PC-3 (cell line): ENCODE results near the gene EBP. TPM values are rescaled to one million over a fixed set of nuclear protein-coding genes. Genes with fewer than 3 reads are reported as not detected.

Experiments
- ATAC-seq: fragments of 200-7000 bp; cut with Tn5 transposase; 2 replicates; pipeline ENCODE4 v1.9.1; 2020; ENCODE audit warnings: mild to moderate bottlenecking, moderate library complexity
- BruUV-seq: library from RNA; stranded (reverse); fragments of 400-500 nt; replicated peaks from 2 replicates; lab custom pipeline; 2021; lab: Mats Ljungman, UMichigan
- CTCF ChIA-PET: fragments of 300-600 bp; sonication (Branson Sonifier 250); formaldehyde crosslinking; loops from one replicate; lab custom pipeline; 2022; ENCODE audit warnings: antibody characterized with exemption; lab: Charles Lee
- POLR2A ChIA-PET: fragments of 300-600 bp; sonication (Branson Sonifier 250); formaldehyde crosslinking; loops from one replicate; lab custom pipeline; 2022; ENCODE audit warnings: antibody characterized with exemption; ENCODE audit not compliant: unreplicated experiment; lab: Charles Lee
- DNase-seq: peaks from one replicate; pipeline ENCODE4 v3.0.0-alpha.2; 2015
- H2AFZ ChIP-seq: fragments of 300-600 bp; sonication (generic); 2 replicates; pipeline ENCODE4 v1.6.0; 2016; ENCODE audit warnings: antibody characterized with exemption, low read length
- H3F3A ChIP-seq: fragments of 300-600 bp; sonication (generic); one replicate; pipeline ENCODE4 v1.6.0; 2017; ENCODE audit warnings: antibody characterized with exemption, low read length, control low read depth, mild to moderate bottlenecking; ENCODE audit not compliant: unreplicated experiment
- H3K27ac ChIP-seq: fragments of 300-600 bp; sonication (generic); 2 replicates; pipeline ENCODE4 v1.5.1; 2016; ENCODE audit warnings: mild to moderate bottlenecking, low read length
- H3K27me3 ChIP-seq: fragments of 300-600 bp; sonication (generic); 2 replicates; pipeline ENCODE4 v1.6.1; 2016; ENCODE audit warnings: low read length, mixed read lengths
- H3K36me3 ChIP-seq: fragments of 300-600 bp; sonication (generic); 2 replicates; pipeline ENCODE4 v1.6.1; 2016; ENCODE audit warnings: low read depth, mixed run types, low read length, mixed read lengths
- H3K4me1 ChIP-seq: fragments of 300-600 bp; sonication (generic); 2 replicates; pipeline ENCODE4 v1.5.1; 2016; ENCODE audit warnings: low read length; ENCODE audit not compliant: insufficient read depth
- H3K4me2 ChIP-seq: fragments of 300-600 bp; sonication (generic); 2 replicates; pipeline ENCODE4 v1.6.0; 2016; ENCODE audit warnings: low read length
- H3K4me3 ChIP-seq: fragments of 300-600 bp; sonication (generic); 2 replicates; pipeline ENCODE4 v1.5.1; 2016; ENCODE audit warnings: mild to moderate bottlenecking, low read length, mixed read lengths
- H3K79me2 ChIP-seq: fragments of 300-600 bp; sonication (generic); 2 replicates; pipeline ENCODE4 v1.6.1; 2017; ENCODE audit warnings: low read length, mixed read lengths
- H3K9ac ChIP-seq: fragments of 300-600 bp; sonication (generic); 2 replicates; pipeline ENCODE4 v1.6.0; 2016; ENCODE audit warnings: mild to moderate bottlenecking, low read length
- H3K9me2 ChIP-seq: fragments of 300-600 bp; sonication (generic); replicated peaks from 2 replicates; pipeline ENCODE4 v1.6.1; 2016; ENCODE audit warnings: mixed run types, low read length, mixed read lengths
- H3K9me3 ChIP-seq: fragments of 300-600 bp; sonication (generic); 2 replicates; pipeline ENCODE4 v1.6.1; 2016; ENCODE audit warnings: low read length, mixed read lengths
- H4K20me1 ChIP-seq: fragments of 300-600 bp; sonication (generic); 2 replicates; pipeline ENCODE4 v1.6.1; 2016; ENCODE audit warnings: low read length, mixed read lengths
- EZH2 ChIP-seq: fragments of 300-600 bp; sonication (generic); IDR thresholded peaks from one replicate; pipeline ENCODE4 v1.6.1; 2017; ENCODE audit warnings: antibody characterized with exemption, mild to moderate bottlenecking, low read length; ENCODE audit not compliant: unreplicated experiment
- EZH2phosphoT487 ChIP-seq: fragments of 300-600 bp; sonication (generic); IDR thresholded peaks from 2 replicates; pipeline ENCODE4 v1.6.1; 2018; ENCODE audit warnings: mild to moderate bottlenecking, antibody characterized with exemption, low read length, borderline replicate concordance
- intact Hi-C: fragments of 100-400 bp; cut with micrococcal nuclease; formaldehyde crosslinking; loops from 2 replicates; pipeline ENCODE4 v1.9.0; 2023
- total RNA-seq: library from RNA; depleted of rRNA; stranded (reverse); fragments of >200 nt; gene quantifications from 2 replicates; pipeline ENCODE4 v1.2.3, GENCODE V29; 2014
- TF ChIP-seq, protein P1 (sequence below): fragments of 300-600 bp; sonication (generic); conservative IDR thresholded peaks from 2 replicates; pipeline ENCODE4 v1.5.1; 2017; ENCODE audit warnings: antibody characterized with exemption, low read depth, mild to moderate bottlenecking, low read length

Gene EBP
- total RNA-seq, 1 experiment from 2014 or later, result 307 TPM

- Histone ChIP-seq H3K9me2 (no peaks in the 10 kb centered on the region), H3K4me3 (no peak overlapping the region), H3K27ac (no peak overlapping the region), H4K20me1 (no peaks in the 10 kb centered on the region), H2AFZ (no peak overlapping the region), H3F3A (no peaks in the 10 kb centered on the region), H3K9ac (no peak overlapping the region), H3K79me2 (peaks cover 19% of the 10 kb centered on the region; the same call in 1 of the 2 replicates), H3K9me3 (no peaks in the 10 kb centered on the region), H3K36me3 (no peaks in the 10 kb centered on the region), H3K4me2 (no peak overlapping the region), H3K4me1 (peaks cover 11% of the 10 kb centered on the region; the same call in 1 of the 2 replicates), H3K27me3 (no peaks in the 10 kb centered on the region)
- peak; percentile 69 for DNase-seq
- peak; percentile 37; the same call in 1 of the 2 replicates for ATAC-seq
- ChIA-PET CTCF (no interaction called here), POLR2A (no interaction called here)
- no TSS peak for BruUV-seq
- TF ChIP-seq EZH2phosphoT487, result no peak
- TF ChIP-seq, protein P1, sequence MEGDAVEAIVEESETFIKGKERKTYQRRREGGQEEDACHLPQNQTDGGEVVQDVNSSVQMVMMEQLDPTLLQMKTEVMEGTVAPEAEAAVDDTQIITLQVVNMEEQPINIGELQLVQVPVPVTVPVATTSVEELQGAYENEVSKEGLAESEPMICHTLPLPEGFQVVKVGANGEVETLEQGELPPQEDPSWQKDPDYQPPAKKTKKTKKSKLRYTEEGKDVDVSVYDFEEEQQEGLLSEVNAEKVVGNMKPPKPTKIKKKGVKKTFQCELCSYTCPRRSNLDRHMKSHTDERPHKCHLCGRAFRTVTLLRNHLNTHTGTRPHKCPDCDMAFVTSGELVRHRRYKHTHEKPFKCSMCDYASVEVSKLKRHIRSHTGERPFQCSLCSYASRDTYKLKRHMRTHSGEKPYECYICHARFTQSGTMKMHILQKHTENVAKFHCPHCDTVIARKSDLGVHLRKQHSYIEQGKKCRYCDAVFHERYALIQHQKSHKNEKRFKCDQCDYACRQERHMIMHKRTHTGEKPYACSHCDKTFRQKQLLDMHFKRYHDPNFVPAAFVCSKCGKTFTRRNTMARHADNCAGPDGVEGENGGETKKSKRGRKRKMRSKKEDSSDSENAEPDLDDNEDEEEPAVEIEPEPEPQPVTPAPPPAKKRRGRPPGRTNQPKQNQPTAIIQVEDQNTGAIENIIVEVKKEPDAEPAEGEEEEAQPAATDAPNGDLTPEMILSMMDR, result peak; percentile 67
- intact Hi-C loops, result loop anchor here (1.0 kb wide), 2 partner anchors 37 to 428 kb away; no protein-coding TSS in a partner anchor
Measured at GRCh38 chrX:48511560-48511959, 10.0 kb upstream of the EBP start.

GRCh38 chrX:48512371-48512935 lies 9.2 kb upstream of the EBP start:
- H3K79me2 ChIP-seq, result peaks cover 19% of the 10 kb centered on the region; the same call in 1 of the 2 replicates
- no peaks in the 10 kb centered on the region for H3K36me3 ChIP-seq
- no peak overlapping the region for H3K4me3 ChIP-seq
- H3K4me1 ChIP-seq, result peaks cover 11% of the 10 kb centered on the region; the same call in 1 of the 2 replicates
- BruUV-seq, result no TSS peak
- no peaks in the 10 kb centered on the region for H3F3A ChIP-seq
- ChIA-PET CTCF (no interaction called here), POLR2A (no interaction called here)
- DNase-seq, result no peak
- H4K20me1 ChIP-seq, result no peaks in the 10 kb centered on the region
- intact Hi-C loops, result no loop called here
- no peaks in the 10 kb centered on the region for H3K9me3 ChIP-seq
- H3K4me2 ChIP-seq, result no peak overlapping the region
- no peaks in the 10 kb centered on the region for H3K27me3 ChIP-seq
- H2AFZ ChIP-seq, result no peak overlapping the region
- no peak overlapping the region for H3K27ac ChIP-seq
- H3K9ac ChIP-seq, result no peak overlapping the region
- no peaks in the 10 kb centered on the region for H3K9me2 ChIP-seq
- no peak for ATAC-seq
- TF ChIP-seq, protein P1, result no peak
- TF ChIP-seq EZH2phosphoT487 (no peak), EZH2 (no peak)

- ChIA-PET POLR2A (no interaction called here), CTCF (no interaction called here)
- Histone ChIP-seq H3K9me2 (no peaks in the 10 kb centered on the region), H3K9me3 (no peaks in the 10 kb centered on the region), H4K20me1 (no peaks in the 10 kb centered on the region), H3K4me3 (no peak overlapping the region), H3K9ac (no peak overlapping the region), H2AFZ (no peak overlapping the region), H3K4me2 (no peak overlapping the region), H3K27ac (no peak overlapping the region), H3K36me3 (no peaks in the 10 kb centered on the region), H3K79me2 (peaks cover 13% of the 10 kb centered on the region; the same call in 1 of the 2 replicates), H3K4me1 (0 out of 2 replicates have a peak, but pooled peaks cover 6% of the 10 kb centered on the region), H3F3A (no peaks in the 10 kb centered on the region), H3K27me3 (no peaks in the 10 kb centered on the region)
- DNase-seq (no peak), ATAC-seq (no peak)
- TF ChIP-seq EZH2, result no peak
- TF ChIP-seq, protein P1, result no peak
- no peak for TF ChIP-seq EZH2phosphoT487
- intact Hi-C loops, result no loop called here
- no TSS peak for BruUV-seq
Measured at GRCh38 chrX:48513670-48514069, 7.9 kb upstream of the EBP start.
